Measurements from ENCODE around the gene HOXA5.

Gene HOXA5

DNA sequence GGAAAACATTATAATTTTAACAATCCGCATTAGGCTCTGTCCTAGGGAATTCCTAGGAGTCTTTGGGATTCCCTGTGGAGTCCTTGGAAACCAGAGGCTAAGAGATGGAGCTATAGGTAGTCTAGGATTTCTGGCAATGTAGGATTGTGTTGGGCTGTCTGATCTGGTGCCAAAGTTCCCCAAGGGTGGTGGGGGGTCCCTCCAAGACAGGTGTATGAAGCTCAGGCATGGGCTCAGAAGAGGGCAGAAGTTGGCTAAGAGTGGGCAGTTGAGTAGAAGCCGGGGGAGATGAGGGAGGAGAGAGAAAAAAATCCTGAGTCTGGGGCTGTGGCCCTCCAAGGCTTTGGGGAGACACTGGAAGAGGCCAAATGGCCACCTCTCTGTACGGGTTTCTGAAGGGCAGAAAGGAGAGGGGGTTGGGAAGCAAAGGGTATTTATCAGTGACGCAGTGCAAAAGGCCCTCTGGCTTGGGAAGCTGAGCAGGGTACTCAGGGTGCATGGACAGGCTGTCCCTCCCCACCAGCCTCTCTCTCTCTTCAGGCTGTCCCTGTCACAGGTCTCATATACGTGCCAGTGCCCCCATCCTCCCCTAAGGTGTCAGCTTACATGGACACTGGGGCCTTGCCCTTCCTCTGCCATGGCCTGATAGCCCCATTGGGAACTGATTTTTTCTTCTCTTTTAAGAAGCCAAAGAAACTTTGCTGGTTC lies 3.2 kb upstream of the HOXA5 start:
- Mint-ChIP-seq H3K9me3 (peaks cover 3% of the 10 kb centered on the region), H3K27ac (peak overlapping the region; percentile 99), H3K27me3 (ENCODE audit: low read depth, poor library complexity) (peaks cover 17% of the 10 kb centered on the region), H3K4me3 (peak overlapping the region; percentile 97), H3K36me3 (ENCODE audit: low read depth) (peaks cover 95% of the 10 kb centered on the region), H3K4me1 (peaks cover 44% of the 10 kb centered on the region)
- peak; percentile 50 for DNase-seq
- no peak for TF ChIP-seq CTCF (IDR thresholded peaks at IDR 0.05)

DNA sequence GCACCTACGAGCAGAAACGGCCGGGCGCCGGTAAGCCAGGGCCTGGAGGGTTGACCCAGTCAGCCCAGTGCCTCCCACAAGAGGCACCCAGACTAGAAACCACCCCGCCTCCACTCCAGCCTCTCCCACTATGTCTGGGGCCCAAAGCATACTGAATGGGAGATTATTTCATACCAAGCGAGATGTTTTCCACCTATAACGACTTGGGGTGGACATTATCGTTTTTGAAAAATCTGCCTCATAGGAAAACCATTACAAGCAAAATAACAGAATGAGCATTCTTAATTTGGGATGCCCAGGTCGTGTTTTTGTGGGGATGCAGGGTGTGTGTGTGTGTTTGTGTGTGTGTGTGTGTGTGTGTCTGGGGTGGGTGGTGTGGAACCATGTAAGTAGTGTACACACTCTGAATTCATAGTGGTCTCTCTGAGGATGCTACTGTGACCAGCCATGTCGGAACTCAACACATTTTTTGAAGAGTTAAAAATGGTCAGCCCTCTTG lies 2.5 kb upstream of the HOXA5 start:
- Mint-ChIP-seq H3K27ac (peak overlapping the region; percentile 99), H3K4me1 (peaks cover 51% of the 10 kb centered on the region), H3K4me3 (peak overlapping the region; percentile 97), H3K27me3 (ENCODE audit: low read depth, poor library complexity) (peaks cover 17% of the 10 kb centered on the region), H3K36me3 (ENCODE audit: low read depth) (peaks cover 95% of the 10 kb centered on the region), H3K9me3 (no peaks in the 10 kb centered on the region)
- TF ChIP-seq CTCF (IDR thresholded peaks at IDR 0.05): no peak
- DNase-seq: no peak

DNA sequence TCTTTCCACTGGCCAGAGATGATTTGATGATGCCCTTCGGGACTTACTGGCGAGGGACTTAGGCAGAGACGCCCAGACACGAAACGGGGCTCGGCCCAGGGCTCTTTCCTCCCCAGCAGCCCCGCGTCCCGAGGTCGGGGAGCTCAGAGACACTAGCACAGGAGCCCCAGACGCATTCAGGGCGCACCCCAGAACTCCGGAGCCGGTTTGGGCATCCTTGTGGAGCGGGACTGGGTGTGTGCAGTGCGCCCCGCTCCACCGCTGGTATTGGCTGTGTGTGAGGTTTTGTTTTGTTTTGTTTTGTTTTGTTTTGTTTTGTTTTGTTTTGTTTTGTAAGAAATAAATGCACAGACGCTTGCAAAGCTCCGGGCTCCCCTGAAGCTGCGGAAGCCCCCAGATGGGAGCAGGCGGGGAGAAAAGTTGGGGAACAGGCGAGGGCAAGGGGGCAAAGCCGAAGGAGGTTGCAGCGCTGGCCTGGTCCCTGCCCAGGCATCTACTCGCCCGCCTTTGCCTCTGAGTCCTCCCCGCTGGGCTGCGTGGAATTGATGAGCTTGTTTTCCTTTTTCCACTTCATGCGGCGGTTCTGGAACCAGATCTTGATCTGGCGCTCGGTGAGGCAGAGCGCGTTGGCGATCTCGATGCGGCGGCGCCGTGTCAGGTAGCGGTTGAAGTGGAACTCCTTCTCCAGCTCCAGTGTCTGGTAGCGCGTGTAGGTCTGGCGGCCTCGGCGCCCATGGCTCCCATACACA lies 1.9 kb upstream of the HOXA5 start:
- Mint-ChIP-seq H3K27ac (peak overlapping the region; percentile 99), H3K9me3 (no peaks in the 10 kb centered on the region), H3K4me1 (peaks cover 51% of the 10 kb centered on the region), H3K4me3 (peak overlapping the region; percentile 97), H3K36me3 (ENCODE audit: low read depth) (peaks cover 95% of the 10 kb centered on the region), H3K27me3 (ENCODE audit: low read depth, poor library complexity) (peaks cover 17% of the 10 kb centered on the region)
- peak; percentile 49 for DNase-seq
- no peak for TF ChIP-seq CTCF (IDR thresholded peaks at IDR 0.05)

DNA sequence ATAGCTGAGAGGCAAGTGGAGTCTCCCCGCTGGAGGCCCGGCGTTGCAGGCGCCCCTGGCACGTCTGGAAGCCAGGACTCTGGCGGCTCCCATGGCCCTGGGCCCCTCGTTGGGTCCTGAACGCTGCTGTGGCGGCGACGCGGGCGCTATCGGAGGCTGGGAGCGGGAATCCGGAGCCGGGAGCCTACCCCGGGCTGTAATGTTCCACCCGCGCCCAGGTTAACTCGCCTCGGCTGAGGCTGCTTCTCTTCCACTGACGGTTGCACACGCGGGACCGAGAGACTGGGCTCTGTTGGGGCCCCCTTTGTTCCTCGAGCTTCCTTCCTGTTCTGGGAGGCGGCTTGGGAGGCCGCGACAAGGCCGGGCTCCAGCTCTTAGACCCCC lies 1.3 kb upstream of the HOXA5 start:
- H3K36me3 Mint-ChIP-seq (ENCODE audit: low read depth): peaks cover 95% of the 10 kb centered on the region
- peak; percentile 42 for DNase-seq
- peak overlapping the region; percentile 97 for H3K4me3 Mint-ChIP-seq
- H3K27me3 Mint-ChIP-seq (ENCODE audit: low read depth, poor library complexity): peaks cover 17% of the 10 kb centered on the region
- H3K9me3 Mint-ChIP-seq: no peaks in the 10 kb centered on the region
- H3K27ac Mint-ChIP-seq: peak overlapping the region; percentile 99
- peaks cover 51% of the 10 kb centered on the region for H3K4me1 Mint-ChIP-seq
- no peak for TF ChIP-seq CTCF (IDR thresholded peaks at IDR 0.05)

GRCh38 chr7:27143950-27144780 lies 684 bp upstream of the HOXA5 start:
- H3K9me3 Mint-ChIP-seq: no peaks in the 10 kb centered on the region
- H3K27ac Mint-ChIP-seq: peak overlapping the region; percentile 99
- H3K27me3 Mint-ChIP-seq (ENCODE audit: low read depth, poor library complexity): peaks cover 17% of the 10 kb centered on the region
- peaks cover 92% of the 10 kb centered on the region for H3K36me3 Mint-ChIP-seq (ENCODE audit: low read depth)
- peak overlapping the region; percentile 97 for H3K4me3 Mint-ChIP-seq
- no peak for DNase-seq
- H3K4me1 Mint-ChIP-seq: peaks cover 51% of the 10 kb centered on the region
- peak; percentile 6 for TF ChIP-seq CTCF (IDR thresholded peaks at IDR 0.05)

Measured in nephron progenitor cell (in vitro differentiated cells).